H1 (cell line): ENCODE results near the gene CFAP54. TPM values are rescaled to one million over a fixed set of nuclear protein-coding genes. Genes with fewer than 3 reads are reported as not detected.

Experiments
- CTCF ChIA-PET: fragments of 300-600 bp; sonication (Branson Sonifier 250); formaldehyde crosslinking; loops from one replicate; lab custom pipeline; 2021; ENCODE audit not compliant: partially characterized antibody; lab: Charles Lee
- POLR2A ChIA-PET: fragments of 300-600 bp; sonication (Branson Sonifier 250); formaldehyde crosslinking; loops from one replicate; lab custom pipeline; 2021; ENCODE audit warnings: inconsistent platforms; ENCODE audit not compliant: partially characterized antibody; lab: Charles Lee
- DNase-seq, 2 experiments: peaks; one replicate each; pipeline versions ENCODE4 v3.0.0 to v3.0.0-alpha.2; 2010 to 2022; ENCODE audit warnings: low spot score in 2 of 2, low read depth in 1 of 2, mixed read lengths in 1 of 2
- FAIRE-seq: peaks from 2 replicates; lab custom pipeline; 2011; peaks lifted over from hg19 to GRCh38; lab: Jason Lieb, UNC
- H2AFZ ChIP-seq: 2 replicates; pipeline ENCODE4 v1.8.1; 2012; ENCODE audit warnings: low read length, inconsistent platforms
- H2AK5ac ChIP-seq: 2 replicates; pipeline ENCODE4 v1.6.1; 2013; ENCODE audit warnings: low read depth, low read length
- H2BK120ac ChIP-seq: replicated peaks from 2 replicates; pipeline ENCODE3; 2013; ENCODE audit warnings: low read depth, low read length, inconsistent platforms
- H2BK12ac ChIP-seq: 2 replicates; pipeline ENCODE4 v1.6.1; 2013; ENCODE audit warnings: low read depth, low read length
- H2BK15ac ChIP-seq: 2 replicates; pipeline ENCODE4 v1.6.1; 2013; ENCODE audit warnings: low read length
- H2BK20ac ChIP-seq: 2 replicates; pipeline ENCODE4 v1.6.1; 2013; ENCODE audit warnings: low read length
- H2BK5ac ChIP-seq: 2 replicates; pipeline ENCODE4 v1.6.1; 2013; ENCODE audit warnings: low read depth, low read length
- H3K14ac ChIP-seq: 2 replicates; pipeline ENCODE4 v1.6.1; 2013; ENCODE audit warnings: inconsistent platforms; ENCODE audit not compliant: insufficient read length
- H3K18ac ChIP-seq: 2 replicates; pipeline ENCODE4 v1.6.1; 2013; ENCODE audit warnings: low read length; ENCODE audit errors: extremely low read depth
- H3K23ac ChIP-seq: 2 replicates; pipeline ENCODE4 v1.6.1; 2013; ENCODE audit warnings: inconsistent platforms; ENCODE audit not compliant: insufficient read length
- H3K23me2 ChIP-seq: 2 replicates; pipeline ENCODE4 v1.6.1; 2013; ENCODE audit warnings: low read depth, low read length
- H3K27ac ChIP-seq: 2 replicates; pipeline ENCODE4 v1.6.1; 2011; ENCODE audit warnings: low read depth, low read length, inconsistent platforms
- H3K27me3 ChIP-seq, 4 experiments: replicated peaks in 1 of 4; 1 replicate in 1 of 4; 2 replicates in 3 of 4; pipeline versions ENCODE4 v1.6.1 to v1.8.1; 2011 to 2013; ENCODE audit warnings: low read length in 3 of 4, mild to moderate bottlenecking in 3 of 4, inconsistent platforms in 2 of 4, mixed read lengths in 2 of 4, moderate library complexity in 1 of 4; ENCODE audit not compliant: control insufficient read depth in 3 of 4, insufficient read depth in 3 of 4; ENCODE audit errors: extremely low read depth in 1 of 4
- H3K36me3 ChIP-seq, 4 experiments: 2 replicates each; pipeline versions ENCODE4 v1.6.1 to v1.8.1; 2011 to 2013; ENCODE audit warnings: mild to moderate bottlenecking in 4 of 4, low read length in 3 of 4, moderate library complexity in 2 of 4, control low read depth in 1 of 4, inconsistent platforms in 1 of 4; ENCODE audit not compliant: insufficient read depth in 4 of 4, control insufficient read depth in 2 of 4
- H3K4ac ChIP-seq: replicated peaks from 2 replicates; pipeline ENCODE3; 2013; ENCODE audit warnings: low read length, low read depth, mixed read lengths, inconsistent platforms; ENCODE audit not compliant: insufficient read length
- H3K4me1 ChIP-seq, 4 experiments: replicated peaks in 1 of 4; 1 replicate in 1 of 4; 2 replicates in 3 of 4; pipeline versions ENCODE4 v1.6.1 to v1.8.1; 2011 to 2013; ENCODE audit warnings: low read length in 3 of 4, inconsistent platforms in 2 of 4, mixed read lengths in 1 of 4; ENCODE audit not compliant: insufficient read depth in 4 of 4, control insufficient read depth in 3 of 4
- H3K4me2 ChIP-seq, 2 experiments: 2 replicates each; pipeline versions ENCODE4 v1.6.1 to v1.8.1; 2011 to 2013; ENCODE audit warnings: low read depth in 2 of 2, low read length in 2 of 2, control low read depth in 1 of 2, inconsistent platforms in 1 of 2, mild to moderate bottlenecking in 1 of 2; ENCODE audit not compliant: insufficient read depth in 1 of 2
- H3K4me3 ChIP-seq, 4 experiments: fragments of 200-600, 300-600 bp in 1 of 4; sonication (generic), shearing (Covaris generic), sonication (Bioruptor Twin) in 1 of 4; 2 replicates each; pipeline versions ENCODE4 v1.5.1 to v1.8.1; 2011 to 2016; ENCODE audit warnings: low read length in 4 of 4, low read depth in 3 of 4, control low read depth in 2 of 4, inconsistent platforms in 2 of 4, mild to moderate bottlenecking in 2 of 4, mixed read lengths in 1 of 4, moderate library complexity in 1 of 4; ENCODE audit not compliant: insufficient read depth in 2 of 4; ENCODE audit errors: extremely low read depth in 1 of 4
- H3K56ac ChIP-seq: replicated peaks from 2 replicates; pipeline ENCODE3; 2013; ENCODE audit warnings: low read depth, mild to moderate bottlenecking, mixed read lengths, low read length, inconsistent platforms; ENCODE audit not compliant: insufficient read length
- H3K79me1 ChIP-seq: 2 replicates; pipeline ENCODE4 v1.6.1; 2013; ENCODE audit warnings: low read depth, low read length, control low read depth
- H3K79me2 ChIP-seq, 2 experiments: 2 replicates each; pipeline versions ENCODE4 v1.6.1 to v1.8.1; 2012 to 2013; ENCODE audit warnings: low read length in 2 of 2, mild to moderate bottlenecking in 2 of 2, inconsistent platforms in 1 of 2; ENCODE audit not compliant: insufficient read depth in 2 of 2, control insufficient read depth in 1 of 2
- H3K9ac ChIP-seq, 4 experiments: replicated peaks in 1 of 4; 1 replicate in 1 of 4; 2 replicates in 3 of 4; pipeline versions ENCODE4 v1.6.1 to v1.8.1; 2011 to 2013; ENCODE audit warnings: low read depth in 3 of 4, low read length in 3 of 4, control low read depth in 2 of 4, mild to moderate bottlenecking in 2 of 4, moderate library complexity in 2 of 4, inconsistent platforms in 1 of 4; ENCODE audit errors: extremely low read depth in 1 of 4
- H3K9me3 ChIP-seq, 2 experiments: 2 replicates each; pipeline versions ENCODE4 v1.6.1 to v1.8.1; 2012 to 2013; ENCODE audit warnings: mild to moderate bottlenecking in 2 of 2, moderate library complexity in 2 of 2, control low read depth in 1 of 2, inconsistent platforms in 1 of 2, low read depth in 1 of 2, low read length in 1 of 2, mixed read lengths in 1 of 2; ENCODE audit not compliant: insufficient read depth in 2 of 2
- H4K20me1 ChIP-seq, 2 experiments: replicated peaks in 1 of 2; 2 replicates each; pipeline versions ENCODE3 to v1.8.1; 2011 to 2013; ENCODE audit warnings: inconsistent platforms in 2 of 2, low read length in 2 of 2, mild to moderate bottlenecking in 1 of 2; ENCODE audit not compliant: insufficient read depth in 2 of 2, control insufficient read depth in 1 of 2
- H4K5ac ChIP-seq: 2 replicates; pipeline ENCODE4 v1.6.1; 2013; ENCODE audit warnings: low read length, low read depth, mixed read lengths, inconsistent platforms; ENCODE audit not compliant: insufficient read length
- H4K8ac ChIP-seq: 2 replicates; pipeline ENCODE4 v1.8.0; 2013; ENCODE audit warnings: mild to moderate bottlenecking, moderate library complexity, low read length, inconsistent platforms; ENCODE audit not compliant: insufficient read depth; ENCODE audit errors: extremely low read depth
- H4K91ac ChIP-seq: replicated peaks from 2 replicates; pipeline ENCODE3; 2013; ENCODE audit warnings: low read length, mixed read lengths, inconsistent platforms; ENCODE audit not compliant: insufficient read length
- CREB1 ChIP-seq: IDR thresholded peaks from 2 replicates; pipeline ENCODE4 v1.6.1; 2012; ENCODE audit warnings: inconsistent platforms
- EZH2 ChIP-seq: fragments of 200-600 bp; sonication (generic); IDR thresholded peaks from 2 replicates; pipeline ENCODE4 v1.7.1; 2012; ENCODE audit warnings: low read depth, mild to moderate bottlenecking, moderate library complexity, low read length, inconsistent platforms; ENCODE audit not compliant: severe bottlenecking
- GTF2F1 ChIP-seq: IDR thresholded peaks from 2 replicates; pipeline ENCODE4 v1.6.1; 2012; ENCODE audit warnings: low read depth, low read length, improper control_type of control experiment, borderline replicate concordance
- NANOG ChIP-seq: IDR thresholded peaks from 2 replicates; pipeline ENCODE4 v1.6.1; 2011; ENCODE audit warnings: low read length, low read depth, mild to moderate bottlenecking, inconsistent platforms; ENCODE audit not compliant: insufficient read depth, poor library complexity, severe bottlenecking
- SAP30 ChIP-seq: fragments of 300-600 bp; sonication (generic); IDR thresholded peaks from 2 replicates; pipeline ENCODE4 v1.7.1; 2012; ENCODE audit warnings: low read length, moderate library complexity, mild to moderate bottlenecking, inconsistent platforms; ENCODE audit not compliant: insufficient read depth, insufficient replicate concordance
- TEAD4 ChIP-seq: IDR thresholded peaks from 2 replicates; pipeline ENCODE4 v1.6.1; 2012; ENCODE audit warnings: low read depth, low read length, inconsistent platforms, mixed read lengths
- WGBS, 2 experiments: shearing (Covaris generic) in 1 of 2; methylation state at CpG; one replicate each; pipeline versions ENCODE4 v1.1.6 to v1.1.7; 2013 to 2015; ENCODE audit warnings: low lambda C conversion rate in 2 of 2, mixed read lengths in 2 of 2, inconsistent platforms in 1 of 2, low coverage in 1 of 2, missing lambda C conversion rate in 1 of 2; ENCODE audit not compliant: insufficient replicate concordance in 2 of 2, insufficient coverage in 1 of 2, insufficient read length in 1 of 2; ENCODE audit errors: extremely low coverage in 1 of 2, missing lambda C conversion rate in 1 of 2; 5-methylcytosine and 5-hydroxymethylcytosine counted together
- polyA plus RNA-seq, 7 experiments: library from polyadenylated mRNA; depleted of rRNA in 3 of 7; stranded (reverse) in 5 of 7; unstranded in 2 of 7; fragments of >200 nt in 5 of 7; fragments of 200-250 nt in 2 of 7; gene quantifications; 1 replicate in 5 of 7; 2 replicates in 1 of 7; 4 replicates in 1 of 7; pipeline versions ENCODE4 v1.2.1 to v1.2.3, GENCODE V29; 2011 to 2013; ENCODE audit warnings: missing spikeins in 2 of 7, mixed read lengths in 2 of 7
- total RNA-seq: library from RNA; stranded (reverse); fragmentation: NEBNext Ultra II Directional; extraction: Animal tissue kit (Norgen Biotek cat#: 25700); gene quantifications from 2 replicates; pipeline ENCODE4 v1.2.1, GENCODE V29; 2021

The CFAP54 gene
- total and polyA plus RNA-seq, 2 of the 8 experiments (the other 6 are each of a cell fraction or from before 2014, with no cell fraction given) = 0.17 to 0.33 TPM

GRCh38 chr12:96824838-96825236 lies 335.5 kb downstream of the CFAP54 start:
- Histone ChIP-seq H3K14ac (no peak overlapping the region), H3K23me2 (no peaks in the 10 kb centered on the region), H2BK12ac (no peak overlapping the region), H3K36me3 (no peaks in the 10 kb centered on the region), H2BK20ac (no peak overlapping the region), H3K18ac (no peak overlapping the region), H3K9me3 (no peaks in the 10 kb centered on the region), H2BK15ac (no peak overlapping the region), H3K79me2 (no peaks in the 10 kb centered on the region), H3K56ac (no peak overlapping the region), H3K23ac (no peak overlapping the region), H2AK5ac (no peak overlapping the region), H2BK120ac (no peak overlapping the region), H3K9ac (no peak overlapping the region), H4K5ac (no peak overlapping the region), H4K20me1 (no peaks in the 10 kb centered on the region), H3K4ac (no peak overlapping the region), H3K4me2 (no peak overlapping the region)
- CTCF ChIA-PET = no interaction called here
- 83% methylated on average over 2 of the region's 2 CpGs; no CpG with 5 or more reads in 1 of the 2 experiments for WGBS, 2 experiments
- no peak for DNase-seq
- FAIRE-seq = no peak
- TF ChIP-seq GTF2F1 (no peak), SAP30 (no peak), NANOG (no peak), EZH2 (no peak), TEAD4 (no peak), CREB1 (no peak)
- TF ChIP-seq, all 59 proteins: peak for 0
- POLR2A ChIA-PET = no interaction called here
- Histone ChIP-seq H4K8ac (no peak overlapping the region), H3K4me1 (no peaks in the 10 kb centered on the region), H3K27me3 (no peaks in the 10 kb centered on the region), H3K27ac (no peak overlapping the region), H2AFZ (no peak overlapping the region), H3K4me3 (no peak overlapping the region), H2BK5ac (no peak overlapping the region), H3K79me1 (no peaks in the 10 kb centered on the region), H4K91ac (no peak overlapping the region)
